Measurements from ENCODE around the gene CFHR3.
"Not testable (repeated sequence)": the region's sequence is repeated elsewhere in the genome, so short reads cannot be mapped to it uniquely, and the experiment has no call there.

GRCh38 chr1:196827860-196828259 lies 53.2 kb downstream of the CFHR3 start:
- peak in 6 of 7 experiments; percentile 22 to 40 (median 26) for TF ChIP-seq CTCF (IDR thresholded peaks at IDR 0.05)
- not testable (repeated sequence) for TF ChIP-seq POLR2A (IDR thresholded peaks at IDR 0.05)
